Myocyte (in vitro differentiated cells): ENCODE data around the gene SEPTIN11. TPM values are rescaled to one million over a fixed set of nuclear protein-coding genes. Genes with fewer than 3 reads are reported as not detected.

Experiments
- total RNA-seq: library from RNA; depleted of rRNA; stranded (reverse); fragments of >200 nt; gene quantifications from 2 replicates; pipeline ENCODE4 v1.2.3, GENCODE V29; 2014

Gene SEPTIN11
- total RNA-seq, 1 donor from 2014 or later = 381 TPM

Other genes starting within 250 kb of the SEPTIN11 start
- 0.05 TPM in 1 of 2 replicates, not detected in the other for gene SOWAHB, start 51.6 kb upstream of the SEPTIN11 start, total RNA-seq
- 202 and 253 TPM in 2 replicates for gene CCNI, start 126.2 kb downstream of the SEPTIN11 start, total RNA-seq
- gene CCNG2, start 207.5 kb downstream of the SEPTIN11 start, total RNA-seq = 63.9 and 65.9 TPM in 2 replicates